ENCODE results near the gene IL4. TPM values are rescaled to one million over a fixed set of nuclear protein-coding genes. Genes with fewer than 3 reads are reported as not detected.

IL4 gene
- total RNA-seq = not detected in 2 replicates

GRCh38 chr5:132673939-132674630 lies at the start of gene IL4:
Gene IL4, plus strand, starts transcription at chr5:132673989. Its CDS starts 62 bp downstream, at chr5:132674051.

GRCh38 chr5:132657676-132658380 lies 16.0 kb upstream of the IL4 start, which contains the start of gene IL13:
Gene IL13, plus strand, starts transcription at chr5:132658173. Its CDS starts 14 bp downstream, at chr5:132658187.

Other genes with a start within 250 kb of the IL4 start
- 12.3 and 13.8 TPM in 2 replicates for gene IRF1, start 183.2 kb upstream of the IL4 start, total RNA-seq
- gene IL5, start 130.5 kb upstream of the IL4 start, total RNA-seq = not detected in 2 replicates
- 26.5 and 31.0 TPM in 2 replicates for gene RAD50, start 117.0 kb upstream of the IL4 start, total RNA-seq
- gene IL13, start 15.8 kb upstream of the IL4 start, total RNA-seq = not detected in 2 replicates
- 7.1 and 9.3 TPM in 2 replicates for gene KIF3A, start 63.6 kb downstream of the IL4 start, total RNA-seq
- gene CCNI2, start 73.4 kb downstream of the IL4 start, total RNA-seq = not detected in 2 replicates
- gene SEPTIN8, start 103.2 kb downstream of the IL4 start, total RNA-seq = 44.2 and 50.6 TPM in 2 replicates
- not detected in 2 replicates for gene SOWAHA, start 139.3 kb downstream of the IL4 start, total RNA-seq
- gene SHROOM1, start 156.7 kb downstream of the IL4 start, total RNA-seq = 2.5 and 2.6 TPM in 2 replicates
- gene GDF9, start 192.5 kb downstream of the IL4 start, total RNA-seq = 0.09 and 0.28 TPM in 2 replicates
- 147 and 188 TPM in 2 replicates for gene UQCRQ, start 192.7 kb downstream of the IL4 start, total RNA-seq
- 0.14 and 0.37 TPM in 2 replicates for gene LEAP2, start 199.7 kb downstream of the IL4 start, total RNA-seq

Data from smooth muscle cell of bladder (primary cell).